Parathyroid adenoma (tissue), 2 donors: ENCODE data around the gene THSD1.

ENCODE experiments used
- H2AFZ ChIP-seq: fragments of 300-600 bp; sonication (generic); one replicate; pipeline ENCODE4 v1.7.0; 2017; ENCODE audit warnings: antibody characterized with exemption, mild to moderate bottlenecking
- H3K27ac ChIP-seq: fragments of 300-600 bp; sonication (generic); one replicate; pipeline ENCODE4 v1.7.0; 2017
- H3K27me3 ChIP-seq: fragments of 300-600 bp; sonication (generic); one replicate; pipeline ENCODE4 v1.7.0; 2017; ENCODE audit warnings: low read length; ENCODE audit not compliant: control insufficient read depth, insufficient read depth
- H3K36me3 ChIP-seq: fragments of 300-600 bp; sonication (generic); one replicate; pipeline ENCODE4 v1.7.0; 2017; ENCODE audit warnings: low read length; ENCODE audit not compliant: control insufficient read depth, insufficient read depth
- H3K4me1 ChIP-seq: fragments of 300-600 bp; sonication (generic); one replicate; pipeline ENCODE4 v1.7.0; 2017; ENCODE audit warnings: control low read depth
- H3K4me2 ChIP-seq: fragments of 300-600 bp; sonication (generic); one replicate; pipeline ENCODE4 v1.7.0; 2017; ENCODE audit warnings: low read length
- H3K4me3 ChIP-seq: fragments of 300-600 bp; sonication (generic); one replicate; pipeline ENCODE4 v1.7.0; 2017; ENCODE audit warnings: low read depth, low read length
- H3K79me2 ChIP-seq: fragments of 300-600 bp; sonication (generic); one replicate; pipeline ENCODE4 v1.7.0; 2017; ENCODE audit warnings: control low read depth
- H3K9ac ChIP-seq: fragments of 300-600 bp; sonication (generic); one replicate; pipeline ENCODE4 v1.7.0; 2017; ENCODE audit warnings: mild to moderate bottlenecking
- H3K9me3 ChIP-seq: fragments of 300-600 bp; sonication (generic); one replicate; pipeline ENCODE4 v1.7.0; 2017; ENCODE audit warnings: low read length; ENCODE audit not compliant: control insufficient read depth
- CTCF ChIP-seq: fragments of 300-600 bp; sonication (generic); IDR thresholded peaks from one replicate; pipeline ENCODE4 v1.7.0; 2017; ENCODE audit warnings: antibody characterized with exemption, mild to moderate bottlenecking
- donor health status: primary hyperparathyroidism.

THSD1 gene

GRCh38 chr13:52405767-52406494 is at the start of gene THSD1:
TSS of gene THSD1 (minus strand) at chr13:52406172. CDS start at chr13:52402600, 3,572 bp downstream.
- TF ChIP-seq CTCF = no peak
- H3K9ac ChIP-seq = no peak within 1 kb of the TSS

GRCh38 chr13:52455677-52456041 is 49.7 kb upstream of the THSD1 start:
- no peaks in the 10 kb centered on the region for H3K9me3 ChIP-seq
- H3K9ac ChIP-seq = no peak overlapping the region
- peak overlapping the region; percentile 96 for H3K4me2 ChIP-seq
- no peaks in the 10 kb centered on the region for H3K4me1 ChIP-seq
- peak overlapping the region; percentile 64 for H3K27ac ChIP-seq
- peak overlapping the region; percentile 76 for H3K4me3 ChIP-seq
- H3K27me3 ChIP-seq = no peaks in the 10 kb centered on the region
- TF ChIP-seq CTCF = no peak
- no peaks in the 10 kb centered on the region for H3K36me3 ChIP-seq
- H2AFZ ChIP-seq = peak overlapping the region; percentile 80
- no peaks in the 10 kb centered on the region for H3K79me2 ChIP-seq

More at GRCh38 chr13:52405767-52406494, at the start of gene THSD1:
- Histone ChIP-seq H3K27me3 (no peaks in the 10 kb centered on the region), H3K9me3 (no peaks in the 10 kb centered on the region), H3K36me3 (no peaks in the 10 kb centered on the region), H3K4me1 (no peaks in the 10 kb centered on the region), H3K27ac (peak within 1 kb of the TSS; percentile 11), H2AFZ (no peak within 1 kb of the TSS), H3K4me2 (peak within 1 kb of the TSS; percentile 27), H3K79me2 (no peaks in the 10 kb centered on the region), H3K4me3 (peak within 1 kb of the TSS; percentile 19)

GRCh38 chr13:52454820-52455676 is 49.1 kb upstream of the THSD1 start, which contains the start of gene CKAP2:
TSS of gene CKAP2 (plus strand) at chr13:52455478. CDS start at chr13:52455557, 79 bp downstream.
- peak within 1 kb of the TSS; percentile 89 for H2AFZ ChIP-seq
- no peaks in the 10 kb centered on the region for H3K27me3 ChIP-seq
- peak within 1 kb of the TSS; percentile 64 for H3K27ac ChIP-seq
- no peak within 1 kb of the TSS for H3K9ac ChIP-seq
- no peaks in the 10 kb centered on the region for H3K4me1 ChIP-seq
- no peak for TF ChIP-seq CTCF
- no peaks in the 10 kb centered on the region for H3K9me3 ChIP-seq
- H3K4me2 ChIP-seq = peak within 1 kb of the TSS; percentile 96
- H3K36me3 ChIP-seq = no peaks in the 10 kb centered on the region
- no peaks in the 10 kb centered on the region for H3K79me2 ChIP-seq
- peak within 1 kb of the TSS; percentile 76 for H3K4me3 ChIP-seq

- Histone ChIP-seq H3K4me1 (no peaks in the 10 kb centered on the region), H3K9me3 (no peaks in the 10 kb centered on the region), H3K27ac (peak overlapping the region; percentile 64)
Observed at GRCh38 chr13:52454459-52454819, 48.5 kb upstream of the THSD1 start.

More at GRCh38 chr13:52454459-52454819, 48.5 kb upstream of the THSD1 start:
- Histone ChIP-seq H3K4me3 (peak overlapping the region; percentile 76), H2AFZ (peak overlapping the region; percentile 89), H3K9ac (no peak overlapping the region), H3K36me3 (no peaks in the 10 kb centered on the region), H3K79me2 (no peaks in the 10 kb centered on the region), H3K27me3 (no peaks in the 10 kb centered on the region), H3K4me2 (peak overlapping the region; percentile 96)
- no peak for TF ChIP-seq CTCF
